ENCODE data around the gene IL1R2. TPM values are rescaled to one million over a fixed set of nuclear protein-coding genes. Genes with fewer than 3 reads are reported as not detected.

IL1R2 gene
- total and polyA plus RNA-seq, 2 of the 13 experiments (the other 11 are each of a cell fraction or from before 2014, with no cell fraction given) = 3.6 to 7.3 TPM

- TF ChIP-seq HOMEZ (CRISPR knock-in tag; IDR thresholded peaks at IDR 0.05; ENCODE audit: low read depth) (peak; percentile 60), SRSF4 (IDR thresholded peaks at IDR 0.05; ENCODE audit: low read depth, low read length, poor library complexity, severe bottlenecking) (no peak), ARNTL (CRISPR knock-in tag; IDR thresholded peaks at IDR 0.05) (peak; percentile 52; the same call in 1 of the 2 replicates), HES4 (CRISPR knock-in tag; IDR thresholded peaks at IDR 0.05; ENCODE audit: borderline replicate concordance) (no peak), NRL (CRISPR knock-in tag; IDR thresholded peaks at IDR 0.05; ENCODE audit: borderline replicate concordance) (no peak), PBX3 (CRISPR knock-in tag; IDR thresholded peaks at IDR 0.05; ENCODE audit: borderline replicate concordance) (no peak), ZNF737 (CRISPR knock-in tag; IDR thresholded peaks at IDR 0.05; ENCODE audit: borderline replicate concordance) (no peak), KMT2A (CRISPR knock-in tag; IDR thresholded peaks at IDR 0.05) (no peak; the same call in 1 of the 2 replicates), JDP2 (CRISPR knock-in tag; IDR thresholded peaks at IDR 0.05; ENCODE audit: borderline replicate concordance) (no peak), ZNF562 (CRISPR knock-in tag; IDR thresholded peaks at IDR 0.05; ENCODE audit: borderline replicate concordance) (no peak), EHMT2 (IDR thresholded peaks at IDR 0.05; ENCODE audit: borderline replicate concordance, low read depth, low read length) (peak; percentile 90; the same call in 1 of the 2 replicates), SMARCE1 (IDR thresholded peaks at IDR 0.05; ENCODE audit: borderline replicate concordance) (no peak), CENPT (CRISPR knock-in tag; IDR thresholded peaks at IDR 0.05; ENCODE audit: low read depth) (no peak), ZNF407 (CRISPR knock-in tag; IDR thresholded peaks at IDR 0.05; ENCODE audit: not compliant biosample characterization) (no peak), ZNF615 (CRISPR knock-in tag; IDR thresholded peaks at IDR 0.05; ENCODE audit: borderline replicate concordance) (peak; percentile 85; the same call in 1 of the 2 replicates), ZNF570 (CRISPR knock-in tag; IDR thresholded peaks at IDR 0.05; ENCODE audit: borderline replicate concordance) (no peak)
Observed at GRCh38 chr2:101998896-101999789, 7.4 kb downstream of the IL1R2 start (continued).
